HG02970 (cell line): ENCODE data around the gene DNAH14.
"Not testable (repeated sequence)": the region's sequence is repeated elsewhere in the genome, so short reads cannot be mapped to it uniquely, and the experiment has no call there.

ENCODE experiments used
- ATAC-seq: cut with Tn5 transposase; IDR thresholded peaks from one replicate; pipeline ENCODE4 v1.9.1; 2021; ENCODE audit warnings: mild to moderate bottlenecking, moderate library complexity, moderate number of reproducible peaks; ENCODE audit not compliant: unreplicated experiment, low FRiP score

The DNAH14 gene

DNA sequence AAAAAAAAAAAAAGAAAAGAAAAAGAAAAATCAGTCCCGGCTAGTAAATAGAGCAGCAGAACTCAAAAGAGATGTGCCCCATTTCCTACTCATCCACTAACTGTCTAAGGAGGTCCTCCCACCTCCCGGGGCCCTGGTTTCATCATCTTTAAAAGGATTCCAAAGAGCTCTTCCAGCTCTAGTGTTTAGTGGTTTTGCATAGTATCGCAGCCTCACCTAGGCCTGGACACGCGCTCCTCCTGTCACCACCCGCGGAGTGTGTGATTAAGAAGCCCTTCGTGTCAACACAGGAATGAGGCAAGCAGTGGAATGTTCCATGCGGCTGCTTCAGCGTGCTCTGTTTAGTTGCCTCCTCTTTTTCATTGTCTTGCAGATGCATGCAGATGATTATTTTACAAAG, 449.4 kb downstream of the DNAH14 start:
- no peak for ATAC-seq

DNA sequence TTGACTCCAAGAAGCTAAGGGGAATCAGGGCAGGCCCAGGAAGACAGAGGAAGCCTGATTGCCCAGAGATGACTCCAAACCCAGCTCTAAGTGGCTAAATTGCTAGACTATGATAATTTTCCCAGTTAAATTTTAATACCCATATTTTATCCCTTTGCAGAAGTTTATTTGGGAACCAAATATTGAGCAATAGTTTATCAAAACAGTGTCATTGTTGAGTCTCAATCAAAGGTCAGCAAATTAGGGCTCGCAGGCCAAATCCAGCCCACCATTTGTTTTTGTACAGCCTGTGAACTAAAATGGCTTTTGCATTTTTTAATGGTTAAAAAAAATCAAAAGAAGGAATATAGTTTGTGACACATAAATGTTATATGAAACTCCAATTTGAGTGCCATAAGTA, 451.2 kb downstream of the DNAH14 start:
- no peak for ATAC-seq

DNA sequence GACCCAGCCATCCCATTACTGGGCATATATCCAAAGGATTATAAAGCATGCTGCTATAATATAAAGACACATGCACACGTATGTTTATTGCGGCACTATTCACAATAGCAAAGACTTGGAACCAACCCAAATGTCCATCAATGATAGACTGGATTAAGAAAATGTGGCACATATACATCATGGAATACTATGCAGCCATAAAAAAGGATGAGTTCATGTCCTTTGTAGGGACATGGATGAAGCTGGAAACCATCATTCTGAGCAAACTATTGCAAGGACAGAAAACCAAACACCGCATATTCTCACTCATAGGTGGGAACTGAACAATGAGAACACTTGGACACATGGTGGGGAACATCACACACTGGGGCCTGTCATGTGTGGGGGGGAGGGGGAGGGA, 457.4 kb downstream of the DNAH14 start:
- not testable (repeated sequence) for ATAC-seq

DNA sequence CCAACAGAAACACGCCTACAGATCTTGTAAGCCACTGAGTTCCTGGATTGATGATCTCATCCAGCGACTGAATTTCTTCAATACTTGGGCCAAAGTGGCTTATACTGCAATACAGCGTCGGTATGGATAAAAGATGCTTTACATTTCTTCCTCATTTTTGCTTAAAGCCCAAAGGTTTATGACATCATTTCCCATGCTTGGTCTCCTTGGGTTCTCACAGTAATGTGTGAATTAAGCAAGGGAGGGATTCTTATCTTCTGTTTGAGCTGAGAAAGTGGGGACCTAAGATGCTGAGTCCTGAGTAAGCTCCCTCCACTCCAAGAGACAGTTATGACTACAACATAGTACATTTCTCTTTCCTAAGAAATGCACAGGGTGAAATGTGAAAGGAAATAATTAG, 458.9 kb downstream of the DNAH14 start:
- ATAC-seq = no peak

DNA sequence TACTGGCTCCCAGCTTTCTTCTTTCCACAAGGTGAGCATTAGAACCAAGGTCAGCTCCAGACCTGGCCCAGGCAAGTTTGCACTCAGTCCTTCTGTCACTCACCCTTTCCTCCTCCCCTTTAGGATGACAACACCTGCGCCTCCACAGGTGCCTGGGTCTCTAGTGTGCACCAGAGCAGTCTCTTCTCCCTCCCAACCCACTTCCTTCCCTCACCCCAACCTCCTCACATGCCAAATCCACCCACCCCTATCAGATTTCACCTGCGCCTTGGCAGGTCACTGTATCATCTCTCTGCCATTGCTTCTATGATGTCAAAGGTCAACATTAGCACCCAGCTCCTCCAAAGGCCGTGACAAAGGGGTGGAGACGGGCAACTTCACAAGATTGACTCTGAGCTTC, 460.4 kb downstream of the DNAH14 start:
- no peak for ATAC-seq

- ATAC-seq = no peak
These were observed 466.9 kb downstream of the DNAH14 start for GRCh38 chr1:225396357-225396756.

DNA sequence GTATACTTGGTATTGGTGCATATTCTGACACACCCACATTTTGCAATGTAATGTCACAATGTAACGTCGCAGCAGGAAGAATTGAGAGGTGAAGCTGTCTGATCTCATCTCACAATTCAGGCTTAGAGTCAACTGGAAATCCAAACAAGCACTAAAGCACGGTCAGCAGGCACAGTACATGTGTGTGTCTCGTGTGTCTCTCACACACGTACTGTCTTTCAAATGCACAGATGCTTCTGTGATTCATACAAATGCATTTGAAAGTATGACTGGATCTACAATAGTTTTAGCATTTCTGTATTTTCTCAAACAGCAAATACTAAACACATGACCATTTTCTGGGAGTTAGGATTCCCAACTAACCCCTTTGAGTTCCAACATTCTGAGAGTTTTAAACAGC, 471.5 kb downstream of the DNAH14 start:
- no peak for ATAC-seq

- ATAC-seq = no peak
These were observed 477.7 kb downstream of the DNAH14 start for GRCh38 chr1:225406976-225407725.

- no peak for ATAC-seq
These were observed 478.3 kb downstream of the DNAH14 start for GRCh38 chr1:225407755-225408154.

DNA sequence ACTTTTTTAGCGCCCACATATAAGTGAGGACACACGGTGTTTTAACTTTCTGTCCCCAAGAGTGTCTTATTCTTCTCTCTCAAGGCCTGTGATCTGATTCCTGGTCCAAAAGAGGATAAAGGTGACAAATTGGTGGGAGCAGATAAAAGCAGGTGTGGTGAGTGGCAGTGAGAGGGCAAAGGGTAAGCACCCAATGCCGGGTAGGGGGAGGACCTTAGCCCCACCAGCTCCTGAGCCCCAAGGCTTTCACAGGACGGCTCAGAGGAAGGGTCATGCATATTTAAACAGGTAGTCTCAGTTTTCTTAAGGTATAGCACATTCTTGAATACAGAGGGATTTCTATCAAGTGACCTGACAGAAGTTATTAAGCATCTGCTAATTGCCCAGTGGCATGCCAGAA, 478.8 kb downstream of the DNAH14 start:
- ATAC-seq = no peak

- ATAC-seq = no peak
These were observed 479.6 kb downstream of the DNAH14 start for GRCh38 chr1:225409051-225409450.

GRCh38 chr1:225410036-225410435, 480.6 kb downstream of the DNAH14 start:
- no peak for ATAC-seq

DNA sequence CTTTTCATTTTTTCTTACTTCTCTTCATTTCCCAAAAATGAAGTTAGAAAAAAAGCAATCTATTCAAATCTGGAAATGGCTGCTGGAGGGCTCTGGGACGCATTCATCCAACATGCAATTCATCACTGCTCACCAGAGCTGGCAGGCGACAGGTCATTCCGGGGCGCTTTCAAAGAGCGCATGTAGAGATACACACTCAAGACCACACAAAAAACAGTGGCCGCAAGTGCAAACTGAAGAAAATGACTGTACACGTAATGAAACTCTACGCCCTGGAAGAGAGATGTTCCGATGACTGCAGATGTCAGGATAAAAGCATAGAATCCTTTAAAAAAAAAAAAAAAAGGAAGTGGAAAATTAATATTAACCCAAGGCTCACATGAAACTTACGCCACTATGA, 482.8 kb downstream of the DNAH14 start:
- ATAC-seq = no peak

- no peak for ATAC-seq
These were observed 483.4 kb downstream of the DNAH14 start for GRCh38 chr1:225412803-225413351.

DNA sequence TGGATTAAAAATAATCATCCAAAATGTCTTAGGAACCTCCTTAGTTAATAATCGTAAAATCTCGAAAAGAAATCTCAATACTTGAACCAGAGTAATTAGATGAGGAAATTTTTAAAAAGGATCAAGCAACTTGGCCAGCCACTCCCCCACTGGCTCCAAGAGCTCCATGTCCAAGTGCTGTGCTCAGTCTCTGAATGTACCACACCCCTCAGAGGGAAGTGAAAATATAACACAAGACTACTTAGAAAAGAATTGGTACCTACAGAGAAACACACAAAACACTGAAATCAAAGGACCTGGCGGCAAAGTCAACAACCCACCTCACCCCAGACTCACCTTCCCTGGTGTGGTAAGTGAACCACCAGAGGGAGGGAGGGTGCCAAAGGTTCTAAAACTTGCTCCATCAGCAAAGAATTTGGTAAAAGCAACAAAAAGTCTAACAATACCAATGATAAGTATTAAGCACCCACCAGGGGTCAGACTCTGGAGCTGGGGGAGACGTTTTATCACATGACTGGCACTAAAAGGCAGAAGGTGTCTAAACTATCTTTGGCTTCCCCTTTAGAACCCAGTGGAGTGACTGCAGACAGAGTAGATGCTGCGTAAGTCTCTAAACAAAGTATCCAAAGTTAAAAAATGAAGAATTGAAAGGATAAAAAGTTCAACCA, 484.4 kb downstream of the DNAH14 start:
- no peak for ATAC-seq

GRCh38 chr1:225415307-225415706, 485.8 kb downstream of the DNAH14 start:
- no peak for ATAC-seq

- ATAC-seq = no peak
These were observed 486.7 kb downstream of the DNAH14 start for GRCh38 chr1:225415967-225416745.

GRCh38 chr1:225418059-225418458, 488.6 kb downstream of the DNAH14 start:
- no peak for ATAC-seq

DNA sequence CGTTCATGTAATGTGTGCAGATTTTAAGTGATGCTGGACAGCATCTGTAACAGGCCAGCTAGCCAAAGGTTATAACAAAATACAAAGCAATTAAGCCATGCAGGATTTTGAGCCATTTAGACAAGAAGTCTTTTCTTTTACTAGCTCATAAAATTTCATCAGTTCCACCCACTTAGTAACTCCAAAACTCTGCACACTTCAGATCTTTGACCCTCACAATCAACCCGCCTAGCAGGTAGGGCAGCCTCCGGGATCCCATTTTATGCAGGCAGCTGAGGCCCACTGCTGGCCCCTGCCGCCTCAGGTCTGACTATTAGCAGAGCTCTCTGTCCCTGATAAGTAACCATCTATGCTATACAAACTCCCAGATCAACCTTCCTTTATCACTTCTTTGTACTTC, 489.1 kb downstream of the DNAH14 start:
- no peak for ATAC-seq

GRCh38 chr1:225422031-225422605, 492.6 kb downstream of the DNAH14 start:
- no peak for ATAC-seq
